Stimulated activated CD4-positive, alpha-beta T cell treated with anti-CD3 and anti-CD28 coated beads, Interleukin-15, amount 100 ng/mL, for 48 hours (primary cell): ENCODE measurements around the gene MRPS14.
"Not testable (repeated sequence)": the region's sequence is repeated elsewhere in the genome, so short reads cannot be mapped to it uniquely, and the experiment has no call there.

Experiments used
- DNase-seq, 2 donors: peaks; one replicate each; pipeline ENCODE4 v3.0.0-alpha.2; 2020; ENCODE audit warnings: low read depth in 2 of 2

MRPS14 gene

DNA sequence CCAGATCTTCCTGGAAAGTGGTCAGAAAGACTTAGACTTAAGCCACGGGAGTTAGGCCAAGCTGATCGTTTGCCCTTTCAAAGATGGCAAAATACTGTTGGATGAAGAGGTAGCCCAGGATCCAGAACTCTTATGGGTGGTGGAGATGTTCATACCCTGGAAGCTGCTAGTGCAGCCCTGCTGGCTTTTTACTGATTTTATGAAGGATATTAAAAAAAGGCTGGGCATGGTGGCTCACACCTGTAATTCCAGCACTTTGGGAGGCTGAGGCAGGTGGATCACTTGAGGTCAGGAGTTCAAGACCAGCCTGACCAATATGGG, 657 bp upstream of the MRPS14 start:
- not testable (repeated sequence) for DNase-seq

DNA sequence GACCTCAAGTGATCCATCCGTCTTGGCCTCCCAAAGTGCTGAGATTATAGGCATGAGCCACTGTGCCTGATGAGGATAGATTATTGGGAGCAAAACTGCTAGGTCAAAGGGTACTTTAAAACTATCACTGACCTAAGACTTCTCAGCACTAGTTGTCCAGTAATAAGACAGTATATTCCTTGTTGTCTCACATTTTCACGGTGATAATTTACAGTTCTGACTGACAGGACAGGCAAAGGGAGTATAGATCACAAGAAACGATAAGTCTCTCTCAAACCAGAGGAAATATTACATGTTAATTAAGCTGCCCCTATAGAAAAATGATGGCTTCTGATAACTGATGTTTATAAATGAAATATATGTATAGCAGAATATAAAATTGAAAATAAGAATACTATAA, 3.7 kb downstream of the MRPS14 start:
- no peak for DNase-seq

- no peak for DNase-seq
Observed at GRCh38 chr1:175015243-175015642, 8.0 kb downstream of the MRPS14 start.

- DNase-seq = no peak
Observed at GRCh38 chr1:175013445-175013844, 9.8 kb downstream of the MRPS14 start.

DNA sequence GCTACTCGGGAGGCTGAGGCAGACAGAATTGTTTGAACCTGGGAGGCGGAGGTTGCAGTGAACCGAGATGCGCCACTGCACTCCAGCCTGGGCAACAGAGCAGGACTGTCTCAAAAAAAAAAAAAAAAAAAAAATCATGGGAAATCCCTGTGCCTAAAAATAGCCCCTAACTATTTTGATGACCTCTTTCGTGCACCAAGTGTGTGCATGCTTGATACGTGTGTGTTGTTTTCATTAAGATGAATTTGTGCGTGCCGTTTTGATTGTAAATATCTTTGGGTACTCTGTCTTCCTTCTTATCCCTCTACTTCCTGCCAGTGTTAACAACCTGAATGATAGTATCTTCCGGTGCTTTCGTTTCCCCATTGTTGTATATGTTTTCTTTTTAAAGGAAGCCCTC, 13.7 kb downstream of the MRPS14 start:
- no peak for DNase-seq

DNA sequence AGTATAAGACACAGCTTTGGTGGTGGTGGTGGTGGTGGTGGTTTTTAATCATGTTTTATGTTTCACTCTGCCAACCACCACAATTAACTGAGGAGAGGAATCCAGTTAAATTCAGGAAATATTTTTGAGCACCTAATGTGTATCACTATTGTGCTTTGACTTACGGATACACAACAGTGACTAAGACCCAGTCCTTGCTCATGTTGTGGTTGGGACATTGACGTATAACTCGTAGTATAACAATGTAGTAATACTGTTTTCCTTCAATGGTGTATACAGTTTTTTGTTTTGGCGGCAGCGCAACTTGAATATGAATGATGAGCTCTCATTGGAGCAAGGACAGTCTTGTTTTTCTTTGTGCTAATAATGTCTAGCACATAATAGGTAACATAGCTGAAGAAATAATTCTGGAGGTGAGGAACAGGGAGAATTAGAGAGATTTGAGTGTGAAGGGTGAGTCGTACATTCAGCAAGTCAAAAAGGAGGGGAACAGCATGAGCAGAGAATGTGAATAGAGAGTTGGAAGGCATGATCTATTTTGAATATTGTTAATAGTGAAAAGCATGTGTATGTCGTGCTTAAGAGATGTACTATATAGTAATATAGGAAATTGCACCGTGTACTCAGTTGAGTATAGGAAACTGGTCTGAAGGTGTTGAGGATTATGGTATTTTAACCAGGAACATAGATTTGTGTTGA, 18.0 kb downstream of the MRPS14 start:
- no peak for DNase-seq

DNA sequence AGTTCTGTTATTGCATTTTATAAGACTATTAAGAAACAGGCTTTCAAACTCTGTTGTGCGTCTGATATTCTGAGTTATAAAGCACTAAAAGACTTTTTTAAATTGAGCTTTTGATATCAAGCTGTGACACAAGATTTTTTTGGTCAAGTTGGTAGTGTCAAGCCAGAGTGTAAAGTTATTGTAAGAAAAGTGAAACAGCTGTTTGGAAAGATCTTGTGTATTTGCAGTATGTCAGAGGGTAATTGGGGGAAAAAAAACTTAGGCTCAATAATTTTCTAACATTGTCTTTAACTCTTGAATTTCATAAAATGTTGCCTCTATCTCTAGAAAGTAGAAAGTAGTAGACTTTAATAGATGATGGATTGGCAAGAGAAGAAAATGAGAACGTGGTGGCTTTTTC, 19.7 kb downstream of the MRPS14 start:
- no peak for DNase-seq

DNA sequence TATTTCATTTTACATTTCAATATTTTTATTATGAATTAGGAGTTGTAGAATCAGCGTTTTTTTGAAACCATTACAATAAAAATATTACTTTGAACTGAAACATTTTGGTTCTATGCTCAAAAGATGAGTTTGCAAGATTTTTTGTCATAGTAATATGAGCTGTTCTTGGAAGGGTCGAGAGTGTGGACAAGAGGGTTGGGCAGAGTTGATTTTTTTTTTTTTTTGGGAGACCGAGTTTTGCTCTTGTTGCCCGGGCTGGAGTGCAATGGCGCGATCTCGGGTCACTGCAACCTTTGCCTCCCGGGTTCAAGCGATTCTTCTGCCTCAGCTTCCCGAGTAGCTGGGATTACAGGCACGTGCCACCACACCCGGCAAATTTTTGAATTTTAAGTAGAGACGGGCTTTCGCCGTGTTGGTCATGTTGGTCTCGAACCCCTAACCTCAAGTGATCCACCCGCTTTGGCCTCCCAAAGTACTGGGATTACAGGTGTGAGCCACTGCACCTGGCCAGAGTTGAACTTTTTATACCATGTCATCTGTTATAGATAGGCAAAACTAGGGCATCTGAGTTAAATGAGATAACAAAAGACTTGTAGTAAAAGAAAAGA, 20.2 kb downstream of the MRPS14 start:
- DNase-seq = no peak

- DNase-seq = no peak
Observed at GRCh38 chr1:175000697-175001187, 22.5 kb downstream of the MRPS14 start.

DNA sequence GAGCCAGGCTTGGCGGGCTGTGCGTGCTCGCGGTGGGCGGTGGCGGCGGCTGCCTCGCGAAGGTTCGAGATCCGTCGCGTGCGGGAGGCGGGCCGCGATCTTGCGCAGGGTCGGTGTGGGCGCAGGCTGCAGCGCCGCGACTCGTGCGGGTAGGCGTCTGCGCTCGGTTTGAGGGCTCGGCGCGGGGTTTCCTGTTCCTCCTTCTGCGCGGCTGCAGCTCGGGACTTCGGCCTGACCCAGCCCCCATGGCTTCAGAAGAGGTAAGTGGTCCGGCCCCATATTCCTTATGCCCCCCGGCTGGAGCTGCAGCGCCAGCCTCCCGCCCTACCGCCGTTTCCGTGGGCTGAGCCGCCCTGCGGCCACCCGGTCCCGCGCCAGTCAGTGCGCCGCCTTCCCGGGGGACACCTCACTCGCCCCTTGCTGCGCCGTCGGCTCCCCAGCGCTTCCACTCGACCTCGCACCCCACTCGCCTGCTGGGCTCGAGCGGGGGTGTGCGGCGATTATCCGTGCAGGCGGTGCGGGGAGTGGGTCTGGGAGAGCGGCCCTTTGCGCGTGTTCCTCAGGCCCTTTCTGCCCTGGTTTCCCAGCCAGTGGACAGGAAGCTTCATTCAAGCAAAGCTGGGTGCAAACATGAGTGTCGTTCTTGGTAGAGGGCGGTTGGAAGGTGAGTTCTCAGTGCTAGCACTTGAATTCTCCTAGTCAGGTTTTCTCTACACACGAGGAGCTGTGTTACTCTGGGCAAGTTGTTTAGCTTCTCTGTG, 23.1 kb downstream of the MRPS14 start, which contains the start of gene CACYBP:
Gene CACYBP, plus strand, starts transcription at position 12 of the 761 bp plus-strand sequence. Its CDS starts 234 bp downstream, at position 246.
- DNase-seq = no peak

GRCh38 chr1:174999216-174999935, 23.8 kb downstream of the MRPS14 start:
- DNase-seq = peak; percentile 94 to 95

GRCh38 chr1:174998569-174999215, 24.5 kb downstream of the MRPS14 start:
- DNase-seq = no peak

DNA sequence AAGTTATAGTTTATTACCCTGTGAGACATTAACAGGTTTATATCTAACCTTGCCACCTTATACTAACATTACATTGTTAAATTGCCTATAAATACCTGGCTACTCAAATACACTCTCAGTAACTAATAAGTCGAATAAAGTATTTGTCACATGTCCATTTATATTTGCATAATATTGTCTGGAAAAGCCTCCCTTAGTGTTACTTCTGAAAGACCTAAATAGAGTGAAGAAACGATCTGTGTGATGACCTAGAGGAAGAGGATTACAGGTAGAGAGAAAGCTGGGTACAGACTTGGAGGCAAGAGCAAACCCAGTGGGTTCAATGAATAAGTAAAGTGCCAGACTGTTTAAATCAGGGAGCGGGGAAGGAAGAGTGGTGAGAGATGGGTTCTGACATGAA, 26.2 kb downstream of the MRPS14 start:
- DNase-seq = no peak

DNA sequence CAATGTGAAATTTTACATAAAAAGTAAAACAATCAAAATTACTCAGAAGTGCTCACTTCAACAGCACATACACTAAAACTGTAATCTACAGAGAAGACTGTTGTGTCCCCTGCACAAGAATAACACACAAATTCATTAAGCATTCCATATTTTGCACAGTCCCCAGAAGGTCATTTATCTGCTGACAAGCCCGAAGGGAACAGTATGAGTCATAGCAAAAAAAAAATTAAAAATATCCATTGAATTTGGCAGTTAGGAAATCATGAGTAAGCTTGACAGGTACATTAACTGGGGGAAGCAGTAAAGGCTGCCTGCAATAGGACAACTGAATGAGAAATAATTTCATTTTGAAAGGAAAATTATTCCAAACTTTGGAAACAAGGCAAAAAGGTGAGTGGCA, 26.7 kb downstream of the MRPS14 start:
- no peak for DNase-seq

DNA sequence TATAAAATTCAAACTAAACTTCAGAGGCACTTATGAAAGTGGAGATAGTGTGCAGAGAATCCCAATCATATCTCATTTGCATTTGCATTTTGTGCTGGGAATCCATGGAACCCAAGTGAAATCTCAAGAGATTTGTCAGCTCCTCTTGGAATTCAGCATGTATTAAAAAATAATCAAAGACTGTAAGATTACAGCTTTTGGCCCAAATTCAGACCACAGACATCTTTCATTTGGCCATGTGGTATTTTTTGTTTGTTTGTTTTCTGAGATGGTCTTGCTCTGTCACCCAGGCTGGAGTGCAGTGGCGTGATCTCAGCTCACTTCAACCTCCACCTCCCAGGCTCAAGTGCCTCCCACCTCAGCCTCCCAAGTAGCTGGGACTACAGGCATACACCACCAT, 27.3 kb downstream of the MRPS14 start:
- DNase-seq = no peak

- DNase-seq = no peak
Observed at GRCh38 chr1:174995121-174995520, 28.1 kb downstream of the MRPS14 start.

DNA sequence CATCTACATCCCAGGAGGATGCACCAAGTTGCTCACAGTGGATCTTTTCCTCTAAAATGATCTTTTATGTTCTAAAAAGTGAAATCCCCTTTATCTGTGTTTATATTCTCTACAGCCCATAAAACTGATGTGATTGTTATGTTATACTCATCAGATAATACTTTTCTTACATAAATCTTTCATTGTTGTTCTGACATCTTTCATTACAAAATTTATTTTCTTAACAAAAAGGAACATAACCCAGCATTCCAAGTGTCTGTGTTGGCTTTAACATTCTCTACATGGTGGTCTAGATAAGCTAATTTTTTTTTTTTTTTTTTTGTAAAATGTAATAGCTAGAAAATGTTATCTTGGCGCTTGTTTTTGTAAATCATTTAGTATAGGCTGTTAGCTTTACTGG, 31.8 kb downstream of the MRPS14 start:
- DNase-seq = no peak

- DNase-seq = no peak
Observed at GRCh38 chr1:174990382-174990999, 32.7 kb downstream of the MRPS14 start.

GRCh38 chr1:174989536-174990220, 33.5 kb downstream of the MRPS14 start:
- no peak for DNase-seq

DNA sequence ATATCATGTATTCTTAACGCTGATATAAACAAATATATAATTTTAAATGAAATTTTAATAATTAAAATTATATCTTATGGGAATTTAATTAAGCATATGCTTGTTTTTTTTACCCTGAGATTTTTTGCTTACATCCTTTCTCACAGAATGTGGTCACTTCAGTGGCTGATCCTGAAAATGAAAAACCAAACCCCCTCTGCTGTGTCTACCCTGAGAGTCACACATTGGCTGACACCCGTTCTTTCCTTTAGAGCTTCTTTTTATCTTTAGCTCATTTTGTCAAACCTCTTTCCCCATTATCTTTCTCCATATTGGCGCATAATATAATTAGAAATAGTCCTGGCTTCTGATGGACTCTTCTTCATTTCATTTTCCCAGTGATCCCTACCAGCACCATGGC, 34.2 kb downstream of the MRPS14 start:
- no peak for DNase-seq

GRCh38 chr1:174988539-174988938, 34.7 kb downstream of the MRPS14 start:
- no peak for DNase-seq
